ENCODE data around the gene HECTD4. TPM values are rescaled to one million over a fixed set of nuclear protein-coding genes. Genes with fewer than 3 reads are reported as not detected.
"Not testable (repeated sequence)": the region's sequence is repeated elsewhere in the genome, so short reads cannot be mapped to it uniquely, and the experiment has no call there.

The HECTD4 gene
- polyA plus RNA-seq, 1 donor from 2014 or later, result 15.8 TPM

DNA sequence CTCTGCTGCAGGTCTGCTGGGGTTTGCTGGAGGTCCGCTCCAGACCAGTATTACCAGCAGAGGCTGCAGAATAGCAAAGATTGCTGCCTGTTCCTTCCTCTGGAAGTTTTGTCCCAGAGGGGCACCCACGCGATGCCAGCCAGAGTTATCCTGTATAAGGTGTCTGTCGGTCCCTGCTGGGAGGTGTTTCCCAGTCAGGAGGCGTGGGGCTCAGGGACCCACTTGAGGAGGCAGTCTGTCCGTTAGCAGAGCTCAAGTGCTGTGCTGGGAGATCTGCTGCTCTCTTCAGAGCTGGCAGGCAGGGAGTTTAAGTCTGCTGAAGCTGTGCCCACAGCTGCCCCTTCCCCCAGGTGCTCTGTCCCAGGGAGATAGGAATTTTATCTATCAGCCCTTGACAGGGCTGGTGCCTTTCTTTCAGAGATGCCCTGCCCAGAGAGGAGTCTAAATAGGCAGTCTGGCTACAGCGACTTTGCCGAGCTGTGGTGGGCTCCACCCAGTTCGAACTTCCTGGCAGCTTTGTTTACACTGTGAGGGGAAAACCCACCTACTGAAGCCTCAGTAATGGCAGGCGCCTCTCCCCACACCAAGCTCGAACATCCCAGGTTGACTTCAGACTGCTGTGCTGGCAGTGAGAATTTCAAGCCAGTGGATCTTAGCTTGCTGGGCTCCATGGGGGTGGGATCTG lies 223.6 kb downstream of the HECTD4 start:
- not testable (repeated sequence) for H3F3A ChIP-seq (ENCODE audit: insufficient read depth, low read length, poor library complexity, severe bottlenecking); H3K27ac ChIP-seq (ENCODE audit: low read length); H4K20me1 ChIP-seq (ENCODE audit: insufficient read depth); H3K79me2 ChIP-seq (replicated peaks; ENCODE audit: insufficient read depth, low read length); H3K9ac ChIP-seq (ENCODE audit: low read length); H2AFZ ChIP-seq (ENCODE audit: low read depth, low read length); H3K4me2 ChIP-seq (ENCODE audit: low read length); H3K36me3 ChIP-seq (ENCODE audit: insufficient read depth, low read length); H3K9me3 ChIP-seq (ENCODE audit: low read length); H3K27me3 ChIP-seq (ENCODE audit: insufficient read depth, low read depth, low read length); H3K9me2 ChIP-seq (ENCODE audit: insufficient read depth, low read length); H3K4me3 ChIP-seq (ENCODE audit: low read length)

DNA sequence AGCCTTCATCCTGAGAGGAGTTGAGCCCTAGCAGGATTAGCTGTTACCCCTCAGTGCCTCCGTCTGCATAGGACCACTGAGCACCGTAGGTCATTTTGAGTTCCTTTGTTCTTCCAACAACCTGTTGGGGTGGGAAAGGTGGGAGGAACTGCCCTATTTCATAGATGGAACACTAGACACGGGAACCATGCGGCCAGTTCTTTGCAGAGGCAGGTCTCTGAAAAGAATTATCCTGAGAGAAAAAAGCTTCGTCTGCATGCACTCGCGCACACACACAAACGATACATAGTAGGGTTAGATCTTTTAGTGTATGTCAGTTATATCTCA lies 228.4 kb downstream of the HECTD4 start:
- Histone ChIP-seq H3K9ac (ENCODE audit: low read length) (no peak overlapping the region), H3K27me3 (ENCODE audit: insufficient read depth, low read depth, low read length) (no peaks in the 10 kb centered on the region), H3F3A (ENCODE audit: insufficient read depth, low read length, poor library complexity, severe bottlenecking) (no peaks in the 10 kb centered on the region), H3K36me3 (ENCODE audit: insufficient read depth, low read length) (no peaks in the 10 kb centered on the region), H3K4me2 (ENCODE audit: low read length) (no peak overlapping the region), H4K20me1 (ENCODE audit: insufficient read depth) (no peaks in the 10 kb centered on the region), H2AFZ (ENCODE audit: low read depth, low read length) (no peak overlapping the region), H3K9me3 (ENCODE audit: low read length) (no peaks in the 10 kb centered on the region), H3K27ac (ENCODE audit: low read length) (no peak overlapping the region), H3K4me3 (ENCODE audit: low read length) (no peak overlapping the region), H3K79me2 (replicated peaks; ENCODE audit: insufficient read depth, low read length) (no peaks in the 10 kb centered on the region), H3K9me2 (ENCODE audit: insufficient read depth, low read length) (no peaks in the 10 kb centered on the region)
- TF ChIP-seq, protein P1, sequence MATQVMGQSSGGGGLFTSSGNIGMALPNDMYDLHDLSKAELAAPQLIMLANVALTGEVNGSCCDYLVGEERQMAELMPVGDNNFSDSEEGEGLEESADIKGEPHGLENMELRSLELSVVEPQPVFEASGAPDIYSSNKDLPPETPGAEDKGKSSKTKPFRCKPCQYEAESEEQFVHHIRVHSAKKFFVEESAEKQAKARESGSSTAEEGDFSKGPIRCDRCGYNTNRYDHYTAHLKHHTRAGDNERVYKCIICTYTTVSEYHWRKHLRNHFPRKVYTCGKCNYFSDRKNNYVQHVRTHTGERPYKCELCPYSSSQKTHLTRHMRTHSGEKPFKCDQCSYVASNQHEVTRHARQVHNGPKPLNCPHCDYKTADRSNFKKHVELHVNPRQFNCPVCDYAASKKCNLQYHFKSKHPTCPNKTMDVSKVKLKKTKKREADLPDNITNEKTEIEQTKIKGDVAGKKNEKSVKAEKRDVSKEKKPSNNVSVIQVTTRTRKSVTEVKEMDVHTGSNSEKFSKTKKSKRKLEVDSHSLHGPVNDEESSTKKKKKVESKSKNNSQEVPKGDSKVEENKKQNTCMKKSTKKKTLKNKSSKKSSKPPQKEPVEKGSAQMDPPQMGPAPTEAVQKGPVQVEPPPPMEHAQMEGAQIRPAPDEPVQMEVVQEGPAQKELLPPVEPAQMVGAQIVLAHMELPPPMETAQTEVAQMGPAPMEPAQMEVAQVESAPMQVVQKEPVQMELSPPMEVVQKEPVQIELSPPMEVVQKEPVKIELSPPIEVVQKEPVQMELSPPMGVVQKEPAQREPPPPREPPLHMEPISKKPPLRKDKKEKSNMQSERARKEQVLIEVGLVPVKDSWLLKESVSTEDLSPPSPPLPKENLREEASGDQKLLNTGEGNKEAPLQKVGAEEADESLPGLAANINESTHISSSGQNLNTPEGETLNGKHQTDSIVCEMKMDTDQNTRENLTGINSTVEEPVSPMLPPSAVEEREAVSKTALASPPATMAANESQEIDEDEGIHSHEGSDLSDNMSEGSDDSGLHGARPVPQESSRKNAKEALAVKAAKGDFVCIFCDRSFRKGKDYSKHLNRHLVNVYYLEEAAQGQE (IDR thresholded peaks at IDR 0.05; ENCODE audit: borderline replicate concordance), result no peak
- TF ChIP-seq EP300 (conservative IDR thresholded peaks at IDR 0.05; ENCODE audit: poor library complexity, severe bottlenecking) (no peak), SMC3 (conservative IDR thresholded peaks at IDR 0.05; ENCODE audit: poor library complexity) (no peak), RAD21 (conservative IDR thresholded peaks at IDR 0.05) (no peak), TAF1 (IDR thresholded peaks at IDR 0.05; ENCODE audit: low read depth) (no peak), EZH2 (IDR thresholded peaks at IDR 0.05; ENCODE audit: borderline replicate concordance, insufficient read depth, low read length, poor library complexity, severe bottlenecking) (no peak), POLR2AphosphoS5 (IDR thresholded peaks at IDR 0.05) (no peak), MXI1 (conservative IDR thresholded peaks at IDR 0.05; ENCODE audit: poor library complexity, severe bottlenecking) (no peak)
- TF ChIP-seq, protein P2, sequence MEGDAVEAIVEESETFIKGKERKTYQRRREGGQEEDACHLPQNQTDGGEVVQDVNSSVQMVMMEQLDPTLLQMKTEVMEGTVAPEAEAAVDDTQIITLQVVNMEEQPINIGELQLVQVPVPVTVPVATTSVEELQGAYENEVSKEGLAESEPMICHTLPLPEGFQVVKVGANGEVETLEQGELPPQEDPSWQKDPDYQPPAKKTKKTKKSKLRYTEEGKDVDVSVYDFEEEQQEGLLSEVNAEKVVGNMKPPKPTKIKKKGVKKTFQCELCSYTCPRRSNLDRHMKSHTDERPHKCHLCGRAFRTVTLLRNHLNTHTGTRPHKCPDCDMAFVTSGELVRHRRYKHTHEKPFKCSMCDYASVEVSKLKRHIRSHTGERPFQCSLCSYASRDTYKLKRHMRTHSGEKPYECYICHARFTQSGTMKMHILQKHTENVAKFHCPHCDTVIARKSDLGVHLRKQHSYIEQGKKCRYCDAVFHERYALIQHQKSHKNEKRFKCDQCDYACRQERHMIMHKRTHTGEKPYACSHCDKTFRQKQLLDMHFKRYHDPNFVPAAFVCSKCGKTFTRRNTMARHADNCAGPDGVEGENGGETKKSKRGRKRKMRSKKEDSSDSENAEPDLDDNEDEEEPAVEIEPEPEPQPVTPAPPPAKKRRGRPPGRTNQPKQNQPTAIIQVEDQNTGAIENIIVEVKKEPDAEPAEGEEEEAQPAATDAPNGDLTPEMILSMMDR (IDR thresholded peaks at IDR 0.05; ENCODE audit: poor library complexity, severe bottlenecking), result no peak

All from neural cell (in vitro differentiated cells).